NT2/D1 (cell line): ENCODE measurements around the gene SBSN.

ENCODE experiments used
- SUZ12 ChIP-seq: IDR thresholded peaks from 2 replicates; pipeline ENCODE4 v1.6.1; 2011; ENCODE audit not compliant: insufficient read length, insufficient read depth; ENCODE audit errors: extremely low read depth
- YY1 ChIP-seq: IDR thresholded peaks from 2 replicates; pipeline ENCODE4 v1.6.1; 2011; ENCODE audit not compliant: insufficient read length, insufficient read depth
- ZNF274 ChIP-seq: IDR thresholded peaks from 2 replicates; pipeline ENCODE4 v1.6.1; 2011; ENCODE audit warnings: mild to moderate bottlenecking, low read depth, low read length

DNA sequence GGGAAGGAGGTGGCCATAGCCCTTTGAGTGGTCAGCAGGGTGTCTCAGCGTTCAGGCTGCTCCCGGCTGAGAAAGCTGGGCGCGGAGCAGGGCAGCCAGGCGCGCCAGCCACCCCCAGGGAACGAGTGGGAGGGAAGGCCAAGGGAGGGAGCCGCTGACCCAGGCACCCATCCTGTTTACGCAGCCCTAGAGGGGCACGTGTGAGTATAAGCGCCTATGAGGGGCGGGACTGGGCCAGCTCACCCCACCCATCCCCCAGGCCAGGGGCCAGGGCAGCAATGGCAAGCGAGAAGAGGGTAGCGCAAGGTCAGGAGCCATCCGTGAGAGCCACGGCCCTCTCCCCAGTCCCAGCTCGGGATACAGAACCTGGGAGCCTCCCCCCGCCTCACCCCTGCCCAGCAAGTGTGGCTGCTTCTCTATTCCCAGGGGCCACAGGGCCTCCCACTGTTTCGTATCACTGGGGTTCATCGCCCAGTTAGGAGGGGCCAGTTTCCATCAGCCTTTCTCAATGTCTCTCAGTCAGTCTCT is 13.8 kb downstream of the SBSN start:
- TF ChIP-seq YY1 (no peak), ZNF274 (no peak), SUZ12 (no peak)
